Spleen (tissue), 7 donors: ENCODE data around the gene MNDA.

Experiments
- POLR2A ChIP-seq, 3 donors: fragments of 450-650 bp; IDR thresholded peaks; one replicate each; pipeline ENCODE4 v1.5.1; 2017; ENCODE audit warnings: antibody characterized with exemption in 3 of 3, mild to moderate bottlenecking in 1 of 3
- POLR2AphosphoS5 ChIP-seq, 3 donors: sonication (generic); formaldehyde crosslinking; IDR thresholded peaks; one replicate each; pipeline ENCODE4 v1.5.1; 2017; ENCODE audit warnings: antibody characterized with exemption in 3 of 3
- TF ChIP-seq, protein P1 (sequence below), 11 experiments: fragments of 200-600 bp in 7 of 11; fragments of 450-650 bp in 4 of 11; sonication (generic) in 4 of 11; IDR thresholded peaks in 8 of 11; conservative IDR thresholded peaks in 3 of 11; 1 replicate in 7 of 11; 2 replicates in 4 of 11; pipeline versions ENCODE4 v1.4.0 to v1.8.0; 2016 to 2021; ENCODE audit warnings: antibody characterized with exemption in 11 of 11, inconsistent platforms in 4 of 11, mild to moderate bottlenecking in 1 of 11
- donor health status: DM: no; HTN: no; CAD: no; lungs with moderate emphysema.
- donor health status: DM: no; HTN: no; CAD: no.
- donor health status: DM: no; HTN: no; CAD: no.

DNA sequence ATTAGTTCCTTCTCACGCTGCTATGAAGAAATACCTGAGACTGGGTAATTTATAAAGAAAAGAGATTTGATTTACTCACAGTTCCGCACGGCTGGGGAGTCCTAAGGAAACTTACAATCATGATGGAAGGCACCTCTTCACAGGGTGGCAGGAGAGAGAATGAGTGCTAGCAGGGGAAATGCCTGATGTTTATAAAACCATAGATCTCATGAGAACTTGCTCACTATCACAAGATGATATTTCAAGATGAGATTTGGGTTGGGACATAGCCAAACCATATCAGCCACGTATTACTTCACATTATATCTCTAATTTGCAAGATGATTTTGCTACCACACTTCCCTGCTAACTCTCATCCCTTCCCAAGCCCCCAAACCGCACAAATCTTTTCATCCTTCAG is 9.1 kb downstream of the MNDA start:
- TF ChIP-seq, protein P1, sequence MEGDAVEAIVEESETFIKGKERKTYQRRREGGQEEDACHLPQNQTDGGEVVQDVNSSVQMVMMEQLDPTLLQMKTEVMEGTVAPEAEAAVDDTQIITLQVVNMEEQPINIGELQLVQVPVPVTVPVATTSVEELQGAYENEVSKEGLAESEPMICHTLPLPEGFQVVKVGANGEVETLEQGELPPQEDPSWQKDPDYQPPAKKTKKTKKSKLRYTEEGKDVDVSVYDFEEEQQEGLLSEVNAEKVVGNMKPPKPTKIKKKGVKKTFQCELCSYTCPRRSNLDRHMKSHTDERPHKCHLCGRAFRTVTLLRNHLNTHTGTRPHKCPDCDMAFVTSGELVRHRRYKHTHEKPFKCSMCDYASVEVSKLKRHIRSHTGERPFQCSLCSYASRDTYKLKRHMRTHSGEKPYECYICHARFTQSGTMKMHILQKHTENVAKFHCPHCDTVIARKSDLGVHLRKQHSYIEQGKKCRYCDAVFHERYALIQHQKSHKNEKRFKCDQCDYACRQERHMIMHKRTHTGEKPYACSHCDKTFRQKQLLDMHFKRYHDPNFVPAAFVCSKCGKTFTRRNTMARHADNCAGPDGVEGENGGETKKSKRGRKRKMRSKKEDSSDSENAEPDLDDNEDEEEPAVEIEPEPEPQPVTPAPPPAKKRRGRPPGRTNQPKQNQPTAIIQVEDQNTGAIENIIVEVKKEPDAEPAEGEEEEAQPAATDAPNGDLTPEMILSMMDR (IDR thresholded peaks at IDR 0.05 in 8 of 11, conservative IDR thresholded peaks at IDR 0.05 in 3 of 11), result no peak
- TF ChIP-seq POLR2A (IDR thresholded peaks at IDR 0.05) (no peak), POLR2AphosphoS5 (IDR thresholded peaks at IDR 0.05) (no peak)
